DND-41 (cell line): ENCODE results near the gene WDR70.

Experiments used
- CTCF ChIP-seq: IDR thresholded peaks from 2 replicates; pipeline ENCODE4 v1.5.1; 2012; ENCODE audit warnings: borderline replicate concordance, low read length, moderate library complexity, mild to moderate bottlenecking; ENCODE audit not compliant: poor library complexity, severe bottlenecking; ENCODE audit errors: extremely low read depth
- EZH2 ChIP-seq: IDR thresholded peaks from 3 replicates; pipeline ENCODE4 v1.6.1; 2012; ENCODE audit warnings: borderline replicate concordance, low read depth, mild to moderate bottlenecking, moderate library complexity, low read length, inconsistent platforms; ENCODE audit not compliant: severe bottlenecking

- TF ChIP-seq CTCF (no peak), EZH2 (no peak)
Observed at GRCh38 chr5:37661951-37662350, 282.8 kb downstream of the WDR70 start.
